C4-2B (cell line): ENCODE measurements around the gene AMMECR1L.
"Not testable (repeated sequence)": the region's sequence is repeated elsewhere in the genome, so short reads cannot be mapped to it uniquely, and the experiment has no call there.

Experiments used
- ZFX ChIP-seq: fragments of 450-650 bp; IDR thresholded peaks from 2 replicates; pipeline ENCODE4 v1.6.1; 2017
- TF ChIP-seq, protein P1 (sequence below): fragments of 450-650 bp; conservative IDR thresholded peaks from 2 replicates; pipeline ENCODE4 v1.5.1; 2017; ENCODE audit warnings: mild to moderate bottlenecking

DNA sequence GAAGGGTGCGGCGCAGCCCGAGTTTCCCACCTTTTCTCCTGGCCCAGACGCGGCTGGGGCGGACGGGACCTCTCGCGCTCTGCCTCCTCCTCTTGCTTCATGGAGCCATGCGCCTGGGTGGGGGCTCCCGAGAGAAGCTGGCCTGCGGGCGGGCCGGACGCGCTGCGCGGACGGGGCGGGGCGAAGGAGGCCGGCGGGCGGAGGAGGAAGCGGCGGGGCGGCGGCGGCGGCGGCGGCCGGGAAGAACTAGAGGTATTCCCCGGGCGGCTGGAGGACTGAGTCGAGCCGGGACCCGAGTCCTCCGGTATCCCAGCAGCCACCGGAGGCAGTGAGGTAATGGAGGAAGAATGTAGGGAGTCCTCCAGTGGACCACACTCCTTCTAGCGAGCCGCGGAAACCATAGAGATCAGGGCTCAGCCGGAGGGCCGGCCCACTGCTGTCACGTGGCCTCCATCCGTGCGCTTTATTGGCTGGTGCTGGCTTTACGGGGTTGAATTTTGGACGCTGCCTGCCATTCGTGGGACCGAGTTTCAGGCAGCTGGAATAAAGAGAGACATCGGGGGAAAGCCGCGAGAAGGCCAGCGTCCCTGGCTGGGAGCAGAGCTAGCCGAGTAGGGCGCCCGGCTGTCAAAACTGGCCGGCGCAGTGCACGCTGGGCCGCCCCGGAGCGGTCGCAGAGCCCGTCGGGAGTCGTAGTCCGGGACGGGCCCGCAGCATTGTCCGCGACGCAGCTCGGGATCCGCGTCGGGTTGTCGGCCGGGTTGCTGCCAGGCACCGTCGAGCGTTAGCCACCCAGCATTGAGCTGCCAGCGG lies at the start of gene AMMECR1L:
- TF ChIP-seq, protein P1, sequence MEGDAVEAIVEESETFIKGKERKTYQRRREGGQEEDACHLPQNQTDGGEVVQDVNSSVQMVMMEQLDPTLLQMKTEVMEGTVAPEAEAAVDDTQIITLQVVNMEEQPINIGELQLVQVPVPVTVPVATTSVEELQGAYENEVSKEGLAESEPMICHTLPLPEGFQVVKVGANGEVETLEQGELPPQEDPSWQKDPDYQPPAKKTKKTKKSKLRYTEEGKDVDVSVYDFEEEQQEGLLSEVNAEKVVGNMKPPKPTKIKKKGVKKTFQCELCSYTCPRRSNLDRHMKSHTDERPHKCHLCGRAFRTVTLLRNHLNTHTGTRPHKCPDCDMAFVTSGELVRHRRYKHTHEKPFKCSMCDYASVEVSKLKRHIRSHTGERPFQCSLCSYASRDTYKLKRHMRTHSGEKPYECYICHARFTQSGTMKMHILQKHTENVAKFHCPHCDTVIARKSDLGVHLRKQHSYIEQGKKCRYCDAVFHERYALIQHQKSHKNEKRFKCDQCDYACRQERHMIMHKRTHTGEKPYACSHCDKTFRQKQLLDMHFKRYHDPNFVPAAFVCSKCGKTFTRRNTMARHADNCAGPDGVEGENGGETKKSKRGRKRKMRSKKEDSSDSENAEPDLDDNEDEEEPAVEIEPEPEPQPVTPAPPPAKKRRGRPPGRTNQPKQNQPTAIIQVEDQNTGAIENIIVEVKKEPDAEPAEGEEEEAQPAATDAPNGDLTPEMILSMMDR = not testable (repeated sequence)
- 0 out of 2 replicates have a peak, but pooled peaks have one; percentile 22 for TF ChIP-seq ZFX
